GM12801 (cell line): ENCODE measurements around the gene WDR19.

ENCODE experiments used
- CTCF ChIP-seq: IDR thresholded peaks from one replicate; pipeline ENCODE4 v1.5.1; 2011; ENCODE audit warnings: control low read depth; ENCODE audit not compliant: insufficient read length; ENCODE audit errors: extremely low read depth

Gene WDR19

DNA sequence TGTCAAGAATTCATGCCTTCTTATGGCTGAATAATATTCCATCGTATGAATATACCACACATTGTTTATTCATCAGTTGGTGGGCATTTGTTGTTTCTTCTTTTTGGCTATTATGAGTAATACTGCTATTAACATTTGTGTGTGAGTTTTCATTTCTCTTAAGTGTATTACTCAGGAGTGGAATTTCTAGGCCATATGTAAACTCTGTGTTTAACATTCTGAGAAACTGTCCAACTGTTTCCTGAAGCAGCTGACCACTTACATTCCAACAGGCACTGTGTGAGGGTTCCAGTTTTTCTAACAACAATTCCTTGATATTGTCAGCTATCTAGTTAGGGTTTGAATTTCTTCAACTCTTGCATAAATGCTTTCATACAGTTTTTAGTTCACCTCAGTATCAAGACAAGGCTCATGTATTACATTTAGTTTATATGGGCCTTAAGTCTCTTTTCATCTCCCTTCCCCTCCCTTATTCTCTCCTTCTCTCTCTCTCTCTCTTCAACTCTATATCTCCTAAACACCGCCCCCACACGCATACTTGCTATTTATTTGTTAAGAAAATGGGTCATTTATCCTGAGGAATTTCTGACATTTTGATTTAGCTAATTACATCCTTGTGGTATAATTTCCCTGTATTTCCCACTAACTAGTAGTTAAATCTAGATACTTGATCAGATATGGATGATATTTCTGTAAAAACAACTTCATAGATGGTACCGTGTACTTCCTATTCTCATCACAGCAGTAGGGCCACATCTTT, 77.4 kb downstream of the WDR19 start:
- TF ChIP-seq CTCF, result no peak

GRCh38 chr4:39263895-39264294, 81.6 kb downstream of the WDR19 start:
- no peak for TF ChIP-seq CTCF

- TF ChIP-seq CTCF, result no peak
Measured at GRCh38 chr4:39274503-39274902, 92.2 kb downstream of the WDR19 start.

DNA sequence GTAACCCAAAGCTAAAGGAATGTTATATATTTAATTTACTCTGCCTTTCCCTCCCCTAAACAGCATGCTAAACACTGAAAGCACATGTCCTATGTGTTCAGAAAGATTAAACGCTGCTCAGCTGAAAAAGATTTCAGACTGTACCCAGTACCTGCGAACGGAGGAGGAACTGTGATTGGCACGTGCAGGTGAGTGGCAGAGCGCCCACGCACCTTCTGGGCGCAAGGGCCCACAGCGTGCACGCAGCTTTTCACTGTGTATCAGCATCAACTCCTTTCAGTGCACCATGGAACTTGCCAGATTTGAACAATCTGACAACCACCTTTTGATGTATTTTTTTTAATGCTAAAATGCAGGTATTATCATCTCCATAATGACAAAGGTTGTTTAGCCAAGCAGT, 96.1 kb downstream of the WDR19 start:
- TF ChIP-seq CTCF, result no peak

DNA sequence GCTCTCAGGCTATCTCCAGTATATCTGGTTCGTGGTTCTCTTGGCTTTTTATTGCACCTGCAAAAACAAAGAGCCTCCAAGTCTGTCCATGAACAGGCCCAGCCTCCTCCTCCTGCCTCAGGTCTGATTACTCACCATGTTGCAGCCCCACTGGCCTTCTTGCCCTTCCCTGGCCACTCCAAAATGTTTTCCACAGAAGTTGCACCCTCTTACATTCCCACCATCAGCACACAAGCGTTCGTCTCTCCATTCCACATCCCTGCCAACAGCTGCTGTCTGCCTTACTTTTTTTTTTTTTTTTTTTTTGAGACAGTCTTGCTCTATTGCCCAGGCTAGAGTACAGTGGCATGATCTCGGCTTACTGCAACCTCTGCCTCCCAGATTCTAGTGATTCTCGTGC, 97.1 kb downstream of the WDR19 start:
- TF ChIP-seq CTCF, result no peak

DNA sequence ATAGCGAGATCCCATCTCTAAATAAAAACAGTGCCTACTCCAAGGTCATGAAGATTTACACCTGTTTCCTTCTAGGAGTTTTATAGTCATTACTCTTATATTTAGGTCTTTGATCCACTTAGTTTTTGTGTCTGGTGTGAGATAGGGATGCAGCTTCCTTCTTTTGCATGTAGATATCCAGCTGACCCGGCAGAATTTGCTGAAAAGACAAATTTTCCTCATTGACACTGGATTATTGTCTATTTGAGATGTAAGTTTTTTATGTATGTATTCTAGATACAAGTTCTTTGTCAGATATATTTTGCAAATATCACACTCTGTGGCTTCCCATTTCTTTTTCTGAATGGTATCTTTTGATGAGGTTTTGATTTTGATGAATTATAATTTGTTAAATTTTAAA, 98.4 kb downstream of the WDR19 start:
- no peak for TF ChIP-seq CTCF

GRCh38 chr4:39285111-39285795, 102.9 kb downstream of the WDR19 start:
- no peak for TF ChIP-seq CTCF
